GM18517 (cell line): ENCODE results near the gene USP50.
"Not testable (repeated sequence)": the region's sequence is repeated elsewhere in the genome, so short reads cannot be mapped to it uniquely, and the experiment has no call there.

Experiments used
- ATAC-seq: cut with Tn5 transposase; IDR thresholded peaks from one replicate; pipeline ENCODE4 v1.9.1; 2021; ENCODE audit warnings: mild to moderate bottlenecking, moderate library complexity; ENCODE audit not compliant: unreplicated experiment

The USP50 gene

DNA sequence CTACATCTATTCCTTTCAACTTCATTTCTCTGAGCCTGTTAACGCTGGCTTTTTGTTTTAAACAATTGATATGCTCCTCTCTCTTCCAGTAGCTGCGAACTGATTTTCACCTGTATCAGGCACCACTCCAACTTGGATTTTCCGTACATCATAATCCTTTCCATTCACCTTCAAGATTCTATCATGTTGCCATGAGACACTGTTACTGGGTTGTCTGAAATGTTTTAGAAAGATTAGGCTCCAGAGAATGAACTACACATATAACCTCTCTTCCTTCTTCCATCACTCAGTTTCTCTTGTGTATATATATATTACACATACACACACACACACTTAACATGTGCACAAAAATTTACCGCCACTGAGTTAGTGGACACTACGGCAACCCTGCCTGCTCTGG lies at the start of gene USP50:
Gene USP50 (minus strand): TSS at position 101 of the 400 bp plus-strand sequence. CDS start 141 bp downstream, outside the sequence.
- no peak for ATAC-seq

DNA sequence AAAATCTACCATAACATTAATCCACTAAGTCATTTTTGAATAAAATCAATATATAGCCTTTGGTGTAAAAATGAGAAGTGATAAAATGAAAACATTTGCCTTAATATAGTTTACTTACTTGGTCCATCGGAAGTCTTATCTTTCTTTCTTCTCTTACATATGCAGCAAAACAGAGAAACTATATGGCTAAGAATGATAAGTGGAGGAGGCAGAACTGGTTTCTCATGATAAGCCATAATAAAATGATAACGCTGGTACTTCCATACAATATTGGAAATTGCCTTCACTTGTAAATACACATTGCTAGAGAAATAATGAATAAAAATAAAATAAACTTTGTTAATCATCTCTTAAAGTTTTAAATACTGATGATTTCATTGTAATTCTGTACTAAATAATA lies 47.8 kb upstream of the USP50 start:
- ATAC-seq: no peak

DNA sequence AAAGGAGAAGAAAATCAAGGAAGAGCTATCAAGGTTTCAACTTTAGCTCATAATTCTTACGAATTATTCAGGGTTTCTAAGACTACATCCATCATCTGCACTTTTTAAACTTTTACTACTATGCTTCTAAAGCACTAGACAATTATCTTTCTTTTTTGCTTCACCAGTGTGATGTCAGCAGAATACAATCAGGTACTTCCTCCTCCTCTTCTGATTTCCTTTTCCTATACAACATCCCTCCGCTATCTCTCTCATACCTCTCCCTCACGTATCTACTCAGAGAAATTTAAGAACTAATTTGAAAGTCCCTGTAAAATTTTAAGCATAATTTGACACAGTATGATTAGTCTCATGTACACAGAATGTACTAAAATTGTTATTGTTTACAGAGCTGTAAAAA lies 47.3 kb upstream of the USP50 start:
- ATAC-seq: no peak

DNA sequence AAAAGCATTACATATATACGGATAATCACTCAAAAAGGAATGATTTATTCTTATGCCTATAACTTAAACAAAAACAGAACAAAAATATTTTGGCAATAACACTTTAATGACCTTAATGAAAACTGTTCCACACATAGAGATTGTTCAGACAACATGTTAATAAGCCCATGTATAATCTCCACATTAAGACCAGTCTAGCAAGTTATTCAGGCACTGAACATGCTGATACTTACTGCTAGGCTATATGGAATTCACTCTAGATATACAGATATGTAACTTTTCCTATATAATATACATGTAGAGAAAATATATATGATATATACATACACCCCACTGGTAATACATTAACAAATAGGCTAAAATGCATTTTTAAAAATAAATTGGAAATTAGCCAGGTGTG lies 43.8 kb upstream of the USP50 start:
- ATAC-seq: no peak

DNA sequence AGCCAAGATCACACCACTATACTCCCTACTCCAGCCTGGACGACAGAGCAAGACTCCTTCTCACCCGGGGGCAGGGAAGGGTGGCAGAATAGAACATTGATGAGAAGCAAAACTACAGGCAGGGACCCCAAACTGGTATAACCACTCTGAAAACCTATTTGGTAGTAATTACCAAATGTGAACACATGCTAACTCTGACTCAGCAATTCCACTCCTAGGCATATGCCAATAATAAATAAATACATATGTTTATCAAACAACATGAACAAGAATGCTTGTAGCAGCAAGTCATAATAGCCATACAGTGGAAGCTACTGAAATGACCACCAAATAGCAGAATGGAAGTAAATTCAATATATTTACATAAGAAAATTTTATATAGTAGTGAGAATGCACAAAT lies 31.0 kb upstream of the USP50 start:
- no peak for ATAC-seq

DNA sequence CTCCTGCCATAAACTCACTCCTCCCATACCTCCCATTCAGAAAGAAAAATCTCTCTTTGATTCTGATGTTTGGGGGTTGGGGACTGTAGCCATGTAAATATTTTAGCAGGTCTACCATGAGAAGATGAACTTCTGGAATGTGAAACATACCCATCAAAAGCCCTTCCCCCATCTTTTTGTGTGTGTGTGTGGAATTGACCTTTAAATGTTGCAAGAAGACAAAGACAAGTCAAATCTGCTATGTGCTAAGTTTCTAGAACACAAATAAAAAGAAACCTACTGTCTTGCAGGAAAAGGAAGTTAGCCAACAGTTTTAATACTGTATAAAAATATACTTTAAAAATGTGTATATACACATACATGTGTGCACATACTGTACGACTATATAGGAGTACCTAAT lies 29.7 kb upstream of the USP50 start:
- no peak for ATAC-seq

DNA sequence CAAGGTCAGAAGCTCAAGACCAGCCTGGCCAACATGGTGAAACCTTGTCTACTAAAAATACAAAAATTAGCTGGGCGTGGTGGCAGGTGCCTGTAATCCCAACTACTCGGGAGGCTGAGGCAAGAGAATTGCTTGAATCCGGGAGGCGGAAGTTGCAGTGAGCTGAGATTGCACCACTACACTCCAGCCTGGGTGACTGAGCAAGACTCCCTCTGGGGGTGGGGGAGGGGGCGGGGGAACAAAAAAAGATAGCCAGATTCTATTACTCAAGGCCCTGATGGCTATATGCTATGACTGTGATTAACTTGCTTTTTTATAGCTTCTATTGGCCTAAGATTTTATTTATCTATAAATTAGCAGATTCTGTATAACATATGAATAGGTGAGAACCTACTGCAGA lies 27.4 kb upstream of the USP50 start:
- ATAC-seq: not testable (repeated sequence)

DNA sequence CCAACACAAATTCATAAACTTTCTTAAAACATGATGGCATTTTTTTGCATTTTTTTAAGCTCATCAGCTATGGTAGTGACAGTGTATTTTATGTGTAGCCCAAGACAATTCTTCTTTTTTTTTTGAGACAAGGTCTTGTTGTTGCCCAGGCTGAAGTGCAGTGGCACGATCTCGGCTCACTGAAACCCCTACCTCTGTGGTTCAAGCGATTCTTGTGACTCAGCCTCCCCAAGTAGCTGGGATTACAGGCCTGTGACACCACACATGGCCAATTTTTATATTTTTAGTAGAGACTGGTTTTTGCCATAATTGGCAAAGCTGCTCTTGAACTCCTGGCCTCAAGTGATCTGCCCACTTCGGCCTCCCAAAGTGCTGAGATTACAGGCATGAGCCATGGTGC lies 17.3 kb upstream of the USP50 start:
- ATAC-seq: no peak

DNA sequence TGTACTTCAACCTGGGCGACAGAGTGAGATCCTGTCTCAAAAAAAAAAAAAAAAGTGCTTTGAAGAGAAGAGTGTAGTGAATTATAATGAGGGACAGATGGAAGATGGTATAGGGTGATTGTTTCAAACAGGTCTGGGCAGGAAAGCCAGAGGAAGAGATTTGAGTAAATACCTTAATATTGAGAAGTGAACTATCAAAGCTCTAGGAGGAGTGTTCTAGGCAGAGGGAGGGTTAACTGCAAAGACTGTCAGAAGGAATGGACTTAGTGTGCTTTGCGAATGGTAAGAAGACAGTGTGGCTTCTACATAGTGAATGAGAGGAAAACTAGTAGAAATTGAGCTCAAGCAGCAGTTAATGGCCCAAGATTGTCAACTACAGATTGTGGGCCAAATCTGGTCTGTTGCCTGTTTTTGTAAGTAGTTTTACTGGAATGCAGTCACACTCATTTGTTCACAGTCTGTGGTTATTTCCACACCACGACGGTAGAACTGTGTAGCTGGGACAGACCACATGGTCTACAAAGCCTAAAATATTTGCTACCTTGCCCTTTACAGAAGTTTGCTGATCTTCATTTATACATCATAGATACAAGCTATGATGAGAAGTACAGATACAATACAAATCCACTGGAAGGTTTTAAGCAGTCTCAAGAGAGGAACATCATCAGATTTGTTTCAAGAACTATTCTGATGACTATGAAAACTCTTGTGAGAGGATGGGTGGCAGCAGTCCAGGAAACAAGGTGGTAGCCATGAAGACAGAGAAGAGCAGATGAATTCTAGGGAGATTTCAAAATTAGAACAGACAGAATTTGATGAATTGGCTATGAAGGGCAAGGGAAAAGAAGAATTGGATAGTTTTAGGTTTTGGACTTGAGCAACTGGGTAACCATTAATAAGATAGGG lies 16.5 kb upstream of the USP50 start:
- no peak for ATAC-seq

DNA sequence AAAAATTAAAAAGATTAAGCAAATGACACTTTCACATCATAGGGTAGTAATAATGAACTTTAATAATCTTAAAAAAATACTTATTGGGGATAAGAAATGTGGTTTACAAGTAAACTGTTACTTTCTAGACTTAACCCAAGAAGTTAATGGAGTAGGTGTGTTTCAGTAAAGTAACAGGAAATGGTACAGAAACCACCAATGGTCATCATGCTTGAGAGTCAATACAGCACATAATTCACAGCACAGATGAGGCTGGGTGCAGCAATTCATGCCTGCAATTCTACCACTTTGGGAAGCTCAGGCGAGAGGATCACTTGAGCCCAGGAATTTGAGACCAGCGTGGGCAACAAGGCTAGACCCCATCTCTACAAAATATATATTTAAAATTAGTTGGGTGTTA lies 11.5 kb upstream of the USP50 start:
- no peak for ATAC-seq

DNA sequence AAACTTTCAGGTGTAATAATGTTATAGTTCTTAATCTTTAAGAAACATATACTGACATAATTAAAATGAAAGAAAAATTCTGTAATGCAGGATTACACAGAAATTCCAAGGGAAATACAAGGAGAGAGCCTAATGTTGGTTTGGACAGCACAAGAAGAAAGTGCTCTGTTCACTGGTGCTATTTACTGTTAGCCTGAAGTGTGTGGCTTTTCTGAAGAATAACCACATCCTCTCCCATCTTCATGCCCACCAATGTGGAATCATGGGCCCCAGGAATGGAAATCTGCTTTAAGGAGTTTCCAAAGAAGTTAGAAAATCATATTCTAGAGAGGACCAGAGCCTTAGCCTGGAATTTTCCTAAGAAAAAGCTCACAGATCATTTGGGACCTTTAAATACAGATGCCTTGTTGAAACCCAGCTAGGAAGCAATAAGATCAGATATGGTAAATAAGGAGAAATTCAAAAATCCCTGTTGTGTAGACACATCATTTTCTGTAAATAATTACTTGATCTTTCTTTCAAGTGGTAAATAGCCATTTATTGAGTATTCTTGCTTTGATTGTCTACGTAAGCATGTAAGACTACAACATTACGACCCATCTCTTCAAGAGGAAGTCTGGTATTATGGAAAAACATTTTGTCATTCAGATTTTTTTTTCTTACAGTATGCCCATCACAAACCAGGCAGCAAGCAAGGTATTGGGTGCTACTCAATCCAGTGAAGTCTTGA lies 10.3 kb upstream of the USP50 start:
- ATAC-seq: no peak

DNA sequence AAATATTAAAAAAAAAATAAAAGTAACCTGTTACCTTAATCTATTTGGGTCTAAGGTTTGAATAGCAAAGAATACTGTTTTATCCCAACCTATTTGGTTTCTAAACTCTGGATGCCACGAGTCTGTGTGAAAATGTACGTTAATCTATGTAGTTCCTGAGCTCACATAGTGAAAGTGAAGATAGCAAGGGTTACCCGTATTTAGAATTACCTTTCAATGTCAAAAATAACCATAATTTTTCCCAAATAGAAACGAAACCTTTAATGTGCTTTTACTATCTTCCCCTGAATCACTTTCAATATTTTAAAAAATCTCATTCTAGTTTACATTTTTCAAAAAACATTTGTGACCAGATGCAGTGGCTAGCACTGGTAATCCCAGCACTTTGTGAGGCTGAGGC lies 5.8 kb upstream of the USP50 start:
- ATAC-seq: no peak

DNA sequence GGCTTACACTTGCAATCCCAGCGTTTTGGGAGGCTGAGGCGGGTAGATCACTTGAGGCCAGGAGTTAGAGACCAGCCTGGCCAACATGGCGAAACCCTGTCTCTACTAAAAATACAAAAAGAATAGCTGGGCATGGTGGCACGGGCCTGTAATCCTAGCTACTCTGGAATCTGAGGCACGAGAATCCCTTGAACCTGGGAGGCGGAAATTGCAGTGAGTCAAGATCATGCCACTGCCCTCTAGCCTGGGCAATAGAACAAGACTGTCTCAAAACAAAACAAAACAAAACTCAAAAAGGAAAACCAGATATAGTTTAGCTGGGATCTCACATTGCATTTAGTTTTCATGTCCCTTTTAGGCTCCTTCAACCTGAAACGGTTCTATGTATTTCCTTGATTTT lies 2.9 kb upstream of the USP50 start:
- no peak for ATAC-seq

DNA sequence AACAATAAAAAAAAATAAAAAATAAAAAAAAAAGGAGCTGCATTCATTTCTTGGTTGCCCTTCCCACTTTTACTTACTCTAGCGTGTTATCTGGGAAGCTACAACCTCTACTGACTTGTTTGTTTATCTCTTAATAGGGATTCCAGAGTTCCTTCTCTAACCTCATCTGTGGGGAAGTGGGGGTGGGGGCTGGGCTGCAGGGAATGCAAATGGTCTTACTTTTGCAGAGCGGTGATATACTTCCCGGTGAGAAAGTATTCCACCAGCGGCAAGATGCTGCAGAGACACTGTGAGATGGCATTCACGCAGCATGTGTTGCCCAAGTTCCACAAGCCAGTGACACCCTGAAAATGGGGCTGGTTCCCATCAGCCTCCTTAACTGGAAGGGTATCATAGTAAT lies 2.1 kb downstream of the USP50 start:
- ATAC-seq: no peak

DNA sequence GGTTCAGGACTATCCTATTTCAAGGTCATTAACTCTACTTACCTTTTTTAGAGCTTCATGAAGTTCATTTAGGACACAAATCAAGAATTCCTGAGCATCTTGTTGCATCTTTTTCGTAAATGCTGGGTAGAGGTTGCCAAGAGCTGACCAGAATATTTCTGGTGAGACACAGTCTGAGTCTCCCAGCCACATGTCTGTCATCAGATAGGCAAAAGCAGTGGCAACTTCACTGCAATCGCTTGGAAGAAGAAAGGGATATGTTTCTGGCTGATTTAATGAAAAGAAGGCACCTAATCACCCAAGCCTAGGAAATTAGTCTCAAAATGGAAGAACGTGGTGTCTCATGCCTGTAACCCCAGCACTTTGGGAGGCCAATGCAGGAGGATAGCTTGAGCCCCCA lies 2.9 kb downstream of the USP50 start:
- ATAC-seq: no peak

DNA sequence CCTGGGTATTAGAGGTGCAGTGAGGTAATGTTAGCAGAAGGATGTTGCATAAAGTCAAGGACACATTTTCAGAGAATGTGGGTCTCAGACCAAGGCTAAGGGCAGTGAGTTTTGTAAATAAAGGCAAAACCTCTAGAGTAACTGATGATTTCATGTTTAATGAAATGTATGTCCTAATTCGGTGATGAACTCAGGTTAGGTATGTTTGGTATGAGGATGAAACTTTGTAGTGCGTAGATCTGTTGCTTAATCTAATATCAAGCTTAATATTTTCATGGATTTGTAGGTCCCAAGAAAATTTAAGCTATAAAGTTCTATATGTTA lies 3.6 kb downstream of the USP50 start:
- no peak for ATAC-seq

DNA sequence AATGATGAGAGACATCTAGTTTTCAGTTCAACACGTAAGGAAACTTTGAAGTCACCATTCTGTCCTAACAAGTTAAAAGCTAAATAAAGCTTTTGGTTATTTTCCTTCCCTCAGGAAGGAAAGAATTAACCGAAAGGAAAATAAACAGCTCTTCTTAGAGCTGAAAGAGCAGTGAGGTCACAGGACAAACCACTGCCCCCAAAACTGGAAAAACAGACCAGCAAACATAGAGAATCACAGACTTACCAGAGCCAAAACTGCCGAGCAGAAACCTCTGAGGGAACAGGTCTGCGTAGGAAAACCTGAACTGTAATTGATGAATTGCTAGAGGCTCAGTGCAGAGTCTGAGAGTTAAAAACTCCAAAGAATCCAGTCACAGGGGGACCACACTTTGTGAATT lies 14.7 kb downstream of the USP50 start:
- ATAC-seq: no peak

DNA sequence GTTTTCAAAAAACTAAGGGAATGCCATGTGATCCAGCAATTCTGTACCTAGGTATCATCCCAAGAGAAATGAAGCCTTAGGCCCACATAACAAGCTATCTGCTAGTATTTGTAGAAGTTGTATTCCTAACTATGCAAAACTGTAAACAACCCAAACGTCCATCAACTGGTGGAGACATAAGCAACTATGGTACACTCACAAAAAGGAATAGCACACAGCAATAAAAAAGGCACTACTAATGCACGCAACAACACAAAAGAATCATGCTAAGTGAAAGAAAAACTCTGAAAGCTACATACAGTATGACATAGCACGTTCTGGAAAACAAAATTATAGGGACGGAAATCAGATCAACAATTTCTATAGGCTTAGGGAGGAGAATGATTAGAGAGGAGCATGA lies 15.3 kb downstream of the USP50 start:
- no peak for ATAC-seq

DNA sequence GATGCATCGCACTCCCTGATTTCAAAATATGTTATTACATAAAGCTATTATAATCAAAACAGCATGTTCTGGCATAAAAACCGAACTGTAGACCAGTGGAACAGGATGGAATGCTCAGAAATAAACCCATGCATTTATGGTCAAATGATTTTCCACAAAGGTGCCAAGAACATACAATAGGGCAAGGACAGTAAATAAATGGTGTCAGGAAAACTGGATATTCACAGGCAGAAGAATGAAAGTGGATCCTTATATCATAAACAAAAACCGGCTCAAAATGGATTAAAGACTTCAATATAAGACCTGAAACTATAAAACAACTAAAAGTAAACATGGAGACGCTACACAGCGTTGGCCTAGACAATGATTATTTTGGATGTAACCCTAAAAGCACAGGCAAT lies 22.6 kb downstream of the USP50 start:
- ATAC-seq: no peak

DNA sequence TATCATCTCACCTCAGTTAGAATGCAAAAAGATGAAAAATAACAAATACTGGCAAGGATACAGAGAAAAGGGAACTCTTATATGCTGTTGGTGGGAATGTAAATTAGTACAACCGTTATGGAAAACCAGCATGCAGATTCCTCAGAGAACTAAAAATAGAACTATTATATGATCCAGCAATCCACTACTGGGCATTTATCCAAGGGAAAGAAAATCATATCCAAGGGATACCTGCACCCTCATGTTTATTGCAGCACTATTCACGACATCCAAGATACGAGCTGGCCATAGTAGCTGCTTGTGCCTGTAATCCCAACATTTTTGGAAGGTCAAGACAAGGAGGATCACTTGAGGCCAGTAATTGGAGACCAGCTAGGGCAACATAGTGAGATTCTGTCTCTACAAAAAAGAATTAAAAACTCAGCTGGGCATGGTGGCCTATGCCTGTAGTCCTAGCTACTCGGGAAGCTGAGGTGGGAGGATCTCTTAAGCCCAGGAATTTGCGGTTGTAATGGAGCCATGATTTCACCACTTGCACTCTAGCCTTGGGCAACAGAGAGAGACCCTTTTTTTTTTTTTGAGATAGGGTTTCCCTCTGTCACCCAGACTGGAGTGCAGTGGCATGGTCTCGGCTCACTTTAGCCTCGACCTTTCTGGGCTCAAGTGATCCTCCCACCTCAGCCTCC lies 26.6 kb downstream of the USP50 start:
- no peak for ATAC-seq

DNA sequence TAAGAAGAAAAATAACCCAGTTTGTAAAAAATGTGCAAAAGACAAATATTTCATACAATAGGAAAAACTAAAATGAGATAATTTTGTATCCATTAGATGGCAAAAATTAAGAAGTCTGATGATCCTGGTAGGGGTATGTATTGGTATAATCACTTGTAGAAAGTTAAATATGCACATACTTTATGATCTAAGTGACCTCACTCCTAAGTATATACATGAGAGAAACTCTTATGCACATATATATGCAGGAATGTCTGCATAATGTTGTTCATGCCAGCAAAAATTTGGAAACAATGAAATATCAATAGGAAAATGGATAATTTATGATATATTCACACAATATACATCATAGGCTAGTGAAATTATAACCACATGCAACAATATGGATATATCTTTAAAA lies 33.5 kb downstream of the USP50 start:
- no peak for ATAC-seq

DNA sequence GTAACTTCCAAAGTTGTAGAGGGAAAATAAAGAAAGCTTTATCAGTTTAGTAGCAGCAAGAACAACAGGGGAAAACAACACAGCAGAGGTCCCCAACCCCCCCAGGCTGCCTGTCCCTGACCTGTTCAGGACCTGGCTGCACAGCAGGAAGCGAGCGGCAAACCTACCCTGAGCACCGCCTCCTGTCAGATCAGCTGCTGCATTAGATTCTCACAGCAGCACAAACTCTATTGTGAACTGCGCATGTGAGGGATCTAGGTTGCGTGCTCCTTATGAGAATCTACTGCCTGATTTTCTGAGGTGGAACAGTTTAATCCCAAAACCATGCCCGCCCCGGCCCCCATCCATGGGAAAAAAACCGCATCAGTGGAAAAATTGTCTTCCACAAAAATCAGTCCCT lies 40.3 kb downstream of the USP50 start:
- ATAC-seq: no peak
